PFSK-1 (cell line): Measurements from ENCODE around the gene YWHAB.

Experiments used
- POLR2AphosphoS5 ChIP-seq: IDR thresholded peaks from 2 replicates; pipeline ENCODE4 v1.6.1; 2012; ENCODE audit warnings: low read depth, mild to moderate bottlenecking, control low read depth, low read length, moderate library complexity
- SIN3A ChIP-seq: IDR thresholded peaks from 2 replicates; pipeline ENCODE4 v1.6.1; 2012; ENCODE audit warnings: mild to moderate bottlenecking, low read length, moderate library complexity, borderline replicate concordance; ENCODE audit not compliant: insufficient read depth
- TAF1 ChIP-seq: IDR thresholded peaks from 2 replicates; pipeline ENCODE4 v1.6.1; 2012; ENCODE audit warnings: low read length, control low read depth, borderline replicate concordance; ENCODE audit not compliant: insufficient read depth
- TF ChIP-seq, protein P1 (sequence below), 2 experiments: IDR thresholded peaks; 2 replicates each; pipeline versions ENCODE4 v1.6.1 to v1.8.0; 2011 to 2012; ENCODE audit warnings: low read depth in 2 of 2, low read length in 2 of 2, control low read depth in 1 of 2, inconsistent platforms in 1 of 2, mild to moderate bottlenecking in 1 of 2, moderate library complexity in 1 of 2; ENCODE audit not compliant: insufficient read depth in 1 of 2

DNA sequence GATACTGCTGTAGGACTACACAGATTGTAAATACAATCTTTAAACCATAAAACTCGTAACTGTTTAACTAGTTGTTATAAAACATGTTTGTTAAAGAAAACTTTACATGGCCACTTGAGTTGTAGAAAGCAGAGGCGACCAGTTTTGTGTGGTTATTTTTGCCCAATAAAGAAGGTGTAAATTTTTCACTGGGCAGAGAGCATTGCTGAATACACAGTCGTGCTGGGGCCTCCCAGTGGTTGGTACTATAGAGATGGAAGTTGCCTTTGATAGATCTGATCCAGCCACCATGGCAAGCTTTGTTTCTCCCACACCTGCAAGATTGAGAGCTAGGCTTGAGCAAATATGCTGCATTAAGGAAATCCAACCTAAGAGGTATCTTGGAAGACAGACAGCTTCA, 34.0 kb upstream of the YWHAB start:
- TF ChIP-seq, protein P1, sequence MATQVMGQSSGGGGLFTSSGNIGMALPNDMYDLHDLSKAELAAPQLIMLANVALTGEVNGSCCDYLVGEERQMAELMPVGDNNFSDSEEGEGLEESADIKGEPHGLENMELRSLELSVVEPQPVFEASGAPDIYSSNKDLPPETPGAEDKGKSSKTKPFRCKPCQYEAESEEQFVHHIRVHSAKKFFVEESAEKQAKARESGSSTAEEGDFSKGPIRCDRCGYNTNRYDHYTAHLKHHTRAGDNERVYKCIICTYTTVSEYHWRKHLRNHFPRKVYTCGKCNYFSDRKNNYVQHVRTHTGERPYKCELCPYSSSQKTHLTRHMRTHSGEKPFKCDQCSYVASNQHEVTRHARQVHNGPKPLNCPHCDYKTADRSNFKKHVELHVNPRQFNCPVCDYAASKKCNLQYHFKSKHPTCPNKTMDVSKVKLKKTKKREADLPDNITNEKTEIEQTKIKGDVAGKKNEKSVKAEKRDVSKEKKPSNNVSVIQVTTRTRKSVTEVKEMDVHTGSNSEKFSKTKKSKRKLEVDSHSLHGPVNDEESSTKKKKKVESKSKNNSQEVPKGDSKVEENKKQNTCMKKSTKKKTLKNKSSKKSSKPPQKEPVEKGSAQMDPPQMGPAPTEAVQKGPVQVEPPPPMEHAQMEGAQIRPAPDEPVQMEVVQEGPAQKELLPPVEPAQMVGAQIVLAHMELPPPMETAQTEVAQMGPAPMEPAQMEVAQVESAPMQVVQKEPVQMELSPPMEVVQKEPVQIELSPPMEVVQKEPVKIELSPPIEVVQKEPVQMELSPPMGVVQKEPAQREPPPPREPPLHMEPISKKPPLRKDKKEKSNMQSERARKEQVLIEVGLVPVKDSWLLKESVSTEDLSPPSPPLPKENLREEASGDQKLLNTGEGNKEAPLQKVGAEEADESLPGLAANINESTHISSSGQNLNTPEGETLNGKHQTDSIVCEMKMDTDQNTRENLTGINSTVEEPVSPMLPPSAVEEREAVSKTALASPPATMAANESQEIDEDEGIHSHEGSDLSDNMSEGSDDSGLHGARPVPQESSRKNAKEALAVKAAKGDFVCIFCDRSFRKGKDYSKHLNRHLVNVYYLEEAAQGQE (IDR thresholded peaks at IDR 0.05; ENCODE audit: insufficient read depth in 1 of 2, low read depth in 2 of 2, low read length in 2 of 2): no peak
- TF ChIP-seq SIN3A: no peak
- TF ChIP-seq POLR2AphosphoS5: no peak
- no peak for TF ChIP-seq TAF1
